ENCODE data around the gene ZNF438.
A peak's percentile ranks its signal among the peaks of the same experiment; 100 is the strongest.
"Not testable (repeated sequence)": the region's sequence is repeated elsewhere in the genome, so short reads cannot be mapped to it uniquely, and the experiment has no call there.

The ZNF438 gene

DNA sequence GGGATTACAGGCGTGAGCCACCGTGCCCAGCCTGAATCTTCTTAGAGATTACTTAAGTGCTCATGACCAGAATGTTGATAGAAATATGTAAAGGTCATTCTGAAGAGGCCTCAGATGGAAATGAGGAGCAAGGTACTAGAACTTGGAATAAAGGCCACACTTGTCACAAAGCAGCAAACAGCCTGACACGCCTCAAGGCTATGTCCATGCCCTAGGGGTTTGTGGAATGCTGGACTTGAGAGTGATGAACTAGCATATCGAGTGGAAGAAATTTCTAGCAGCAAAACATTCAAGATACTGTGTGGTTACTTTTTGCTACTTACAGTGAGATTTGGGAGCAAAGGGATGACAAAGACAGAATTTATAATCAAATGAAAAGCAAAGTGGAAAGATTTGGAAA is 39.0 kb downstream of the ZNF438 start:
- peaks cover 11% of the 10 kb centered on the region for H3K36me3 Mint-ChIP-seq
- no peak overlapping the region for H3K4me3 Mint-ChIP-seq
- H3K9me3 Mint-ChIP-seq: peaks cover 8% of the 10 kb centered on the region
- no peaks in the 10 kb centered on the region for H3K27me3 Mint-ChIP-seq
- H3K27ac Mint-ChIP-seq: no peak overlapping the region
- H3K4me1 Mint-ChIP-seq: peaks cover 5% of the 10 kb centered on the region
- DNase-seq: no peak
- CTCF ChIA-PET: no interaction called here

DNA sequence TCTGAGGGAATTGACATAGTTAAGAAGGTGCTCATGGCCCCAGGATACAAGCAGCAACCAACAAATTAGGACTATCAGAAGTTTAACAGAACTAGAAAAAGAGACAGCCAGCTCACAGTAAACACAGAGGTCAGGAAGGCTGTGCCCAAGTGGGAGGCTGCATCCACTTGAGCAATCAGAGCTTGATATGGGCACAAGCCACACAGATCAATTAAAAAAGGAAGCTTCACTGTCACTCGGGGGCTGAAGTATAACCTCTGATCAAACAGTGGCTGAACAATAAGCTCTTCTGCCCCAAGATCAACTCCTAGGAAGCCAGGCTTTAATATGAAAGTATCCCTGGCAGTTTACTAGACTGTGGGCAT is 40.0 kb downstream of the ZNF438 start:
- H3K36me3 Mint-ChIP-seq: peaks cover 10% of the 10 kb centered on the region
- no peak overlapping the region for H3K4me3 Mint-ChIP-seq
- no peak overlapping the region for H3K27ac Mint-ChIP-seq
- no peak for DNase-seq
- peaks cover 8% of the 10 kb centered on the region for H3K9me3 Mint-ChIP-seq
- H3K4me1 Mint-ChIP-seq: no peaks in the 10 kb centered on the region
- H3K27me3 Mint-ChIP-seq: no peaks in the 10 kb centered on the region
- CTCF ChIA-PET: interaction anchor here (0.7 kb wide), 1 partner anchor 207 kb away, joined by 4 read pairs; no protein-coding TSS in a partner anchor

DNA sequence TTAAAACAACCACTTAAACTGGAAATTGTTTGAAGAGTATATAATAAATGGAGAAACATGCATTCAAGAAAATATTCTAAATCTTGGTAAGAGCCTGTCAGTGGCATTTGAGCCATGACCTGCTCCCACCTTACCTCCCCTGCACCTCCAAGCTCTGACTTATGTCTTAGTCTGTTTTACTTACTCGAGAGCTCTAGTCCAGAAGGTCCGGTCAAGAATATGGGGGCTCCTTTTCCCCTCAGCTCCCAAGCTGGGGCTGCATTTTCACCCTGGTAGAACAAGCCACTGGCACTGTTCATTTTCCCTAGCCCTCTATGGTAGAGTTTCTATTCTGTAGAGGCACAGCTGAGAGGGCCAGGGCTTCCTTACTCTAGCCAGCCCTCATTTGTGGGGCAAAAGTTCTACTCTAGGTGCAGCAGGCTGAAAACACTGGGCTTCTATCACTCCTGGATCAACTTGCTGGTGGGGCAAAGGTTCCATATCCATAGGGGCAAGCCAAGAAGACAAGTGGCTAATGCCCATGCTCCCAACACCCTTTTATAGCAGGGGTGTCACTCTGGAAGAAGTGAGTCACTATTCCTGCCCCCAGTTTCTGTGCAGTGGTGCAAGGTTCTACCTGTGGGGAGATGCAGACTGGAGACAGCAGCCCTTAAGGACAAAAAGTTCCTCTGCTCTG is 40.6 kb downstream of the ZNF438 start:
- no peak for DNase-seq
- Mint-ChIP-seq H3K36me3 (peaks cover 10% of the 10 kb centered on the region), H3K27me3 (no peaks in the 10 kb centered on the region), H3K4me3 (no peak overlapping the region), H3K9me3 (peaks cover 8% of the 10 kb centered on the region), H3K4me1 (peaks cover 2% of the 10 kb centered on the region), H3K27ac (no peak overlapping the region)
- CTCF ChIA-PET: interaction anchor here (0.7 kb wide), 1 partner anchor 207 kb away, joined by 4 read pairs; no protein-coding TSS in a partner anchor

DNA sequence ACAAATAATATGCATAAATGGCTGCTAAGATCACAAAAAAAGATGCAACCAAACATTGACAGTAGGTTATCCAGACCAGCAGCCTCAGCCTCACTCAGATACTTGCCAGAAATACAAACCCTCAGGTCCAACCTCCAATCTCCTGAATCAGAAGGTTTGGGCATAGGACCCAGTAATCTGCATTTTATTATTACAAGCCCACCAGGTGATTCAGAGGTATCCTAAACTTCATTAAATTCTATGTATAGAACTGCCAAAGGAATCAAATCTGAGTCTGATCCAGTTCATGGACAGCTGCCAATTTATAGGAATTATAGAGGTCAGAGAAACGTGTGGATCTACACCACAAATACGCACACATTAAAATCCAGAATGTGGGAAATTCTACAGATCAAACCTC is 41.3 kb downstream of the ZNF438 start:
- H3K4me3 Mint-ChIP-seq: no peak overlapping the region

DNA sequence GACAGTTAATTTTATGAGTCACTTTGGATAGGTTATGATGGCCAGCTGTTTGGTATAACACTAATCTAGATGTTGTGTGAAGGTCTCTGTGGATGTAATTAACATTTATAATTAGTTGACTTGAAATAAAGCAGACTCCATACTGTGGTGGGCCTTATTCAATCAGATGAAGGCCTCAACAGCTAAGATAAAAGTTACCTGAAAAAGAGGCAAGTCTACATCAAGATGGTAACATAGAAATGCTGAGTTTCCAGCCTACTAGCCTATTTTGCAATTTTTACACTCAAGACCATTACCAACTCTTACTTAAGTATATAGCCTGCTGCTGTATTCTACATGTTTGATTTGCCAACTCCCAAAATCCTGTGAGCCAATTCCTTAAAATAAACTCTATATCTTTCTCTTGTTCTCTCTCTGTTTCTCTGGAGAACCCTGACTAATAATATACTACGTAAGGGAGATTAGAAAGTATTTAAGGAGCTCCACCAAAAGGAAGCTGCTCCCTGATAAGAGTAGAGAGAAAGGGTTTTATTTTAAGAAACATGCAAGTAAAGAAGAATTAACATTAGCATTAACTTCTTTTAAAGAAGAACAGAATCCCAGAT is 42.7 kb downstream of the ZNF438 start:
- no peaks in the 10 kb centered on the region for H3K9me3 Mint-ChIP-seq
- no peak for DNase-seq
- peaks cover 1% of the 10 kb centered on the region for H3K36me3 Mint-ChIP-seq
- CTCF ChIA-PET: interaction anchor here (1.2 kb wide), 1 partner anchor 43 kb away, joined by 4 read pairs; the partner anchor contains the start of gene ZNF438
- H3K27me3 Mint-ChIP-seq: no peaks in the 10 kb centered on the region
- peaks cover 4% of the 10 kb centered on the region for H3K4me1 Mint-ChIP-seq
- H3K4me3 Mint-ChIP-seq: no peak overlapping the region
- H3K27ac Mint-ChIP-seq: no peak overlapping the region

More for the DNA sequence above, 41.3 kb downstream of the ZNF438 start:
- CTCF ChIA-PET: no interaction called here
- Mint-ChIP-seq H3K9me3 (peaks cover 6% of the 10 kb centered on the region), H3K27ac (no peak overlapping the region), H3K4me1 (peaks cover 4% of the 10 kb centered on the region), H3K36me3 (peaks cover 10% of the 10 kb centered on the region), H3K27me3 (no peaks in the 10 kb centered on the region)
- DNase-seq: no peak

DNA sequence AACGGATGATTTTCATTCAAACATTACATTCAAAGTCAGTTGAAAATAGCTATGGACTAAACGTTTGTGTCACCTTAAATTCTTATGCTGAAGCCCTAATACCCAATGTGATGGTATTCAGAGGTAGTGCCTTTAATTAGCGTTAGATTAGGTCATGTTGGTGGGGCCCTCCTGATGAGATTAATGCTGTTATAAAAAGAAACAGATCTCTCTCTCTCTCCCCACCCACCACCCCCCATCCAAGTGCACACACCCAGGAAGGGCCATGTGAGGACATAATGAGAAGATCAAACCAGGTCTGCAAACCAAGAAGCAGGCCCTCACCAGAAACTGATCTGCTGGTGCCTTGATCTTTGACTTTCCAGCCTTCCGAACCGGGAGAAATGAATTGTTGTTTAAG is 44.2 kb downstream of the ZNF438 start:
- Mint-ChIP-seq H3K27ac (no peak overlapping the region), H3K4me1 (peaks cover 7% of the 10 kb centered on the region), H3K9me3 (peaks cover 2% of the 10 kb centered on the region), H3K27me3 (no peaks in the 10 kb centered on the region), H3K4me3 (no peak overlapping the region), H3K36me3 (peaks cover 5% of the 10 kb centered on the region)
- DNase-seq: no peak
- CTCF ChIA-PET: interaction anchor here (0.6 kb wide), 2 partner anchors 10 to 834 kb away, joined by 3 to 4 read pairs; no protein-coding TSS in a partner anchor

DNA sequence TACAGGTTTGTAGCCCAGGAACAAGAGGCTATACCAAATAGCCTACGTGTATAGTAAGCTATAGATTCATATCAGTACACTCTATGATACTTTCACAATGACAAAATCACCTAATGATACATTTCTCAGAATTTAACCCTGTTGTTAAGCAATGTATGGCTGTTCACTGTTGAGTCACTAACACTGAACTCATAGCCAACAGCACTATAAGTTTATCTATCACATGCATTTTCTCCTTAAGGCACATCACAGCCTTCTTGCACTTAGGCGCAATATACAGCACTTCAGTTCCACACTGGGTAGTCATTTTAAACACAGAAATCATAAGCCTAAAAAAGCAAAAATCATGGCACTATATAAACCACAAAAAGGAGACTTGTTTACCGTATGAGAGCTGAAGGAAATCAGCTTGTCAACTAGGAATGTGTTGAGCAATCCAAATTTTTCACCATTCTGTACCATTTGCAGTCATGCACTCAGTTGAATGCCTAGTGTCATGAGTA is 45.6 kb downstream of the ZNF438 start:
- DNase-seq: no peak
- H3K36me3 Mint-ChIP-seq: peaks cover 5% of the 10 kb centered on the region
- no peaks in the 10 kb centered on the region for H3K27me3 Mint-ChIP-seq
- H3K4me3 Mint-ChIP-seq: no peak overlapping the region
- peak overlapping the region; percentile 4 for H3K27ac Mint-ChIP-seq
- H3K9me3 Mint-ChIP-seq: peaks cover 2% of the 10 kb centered on the region
- H3K4me1 Mint-ChIP-seq: peaks cover 7% of the 10 kb centered on the region
- CTCF ChIA-PET: interaction anchor here (1.0 to 1.9 kb wide), 3 partner anchors 9 to 14 kb away, joined by 3 to 6 read pairs (median 3); no protein-coding TSS in a partner anchor

DNA sequence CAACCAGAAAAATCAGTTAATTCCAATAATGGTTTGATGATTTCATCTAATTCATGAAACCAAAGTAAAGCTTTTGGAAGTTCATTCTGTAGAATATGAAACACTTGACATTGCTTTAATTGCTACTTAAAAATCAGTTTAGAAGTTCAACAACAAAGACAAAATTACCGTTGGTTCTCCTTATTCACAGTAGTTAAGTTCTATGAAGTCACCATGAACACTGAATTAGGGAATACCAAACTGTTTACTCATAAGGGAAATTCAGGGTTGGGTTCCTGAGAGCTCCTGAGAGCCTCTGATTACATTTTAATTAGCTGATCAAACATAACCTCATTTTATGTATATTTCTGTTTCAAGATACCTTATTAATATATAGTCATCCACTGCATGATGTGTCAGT is 46.2 kb downstream of the ZNF438 start:
- Mint-ChIP-seq H3K27ac (no peak overlapping the region), H3K36me3 (peaks cover 5% of the 10 kb centered on the region), H3K9me3 (peaks cover 2% of the 10 kb centered on the region), H3K4me3 (no peak overlapping the region), H3K4me1 (peaks cover 7% of the 10 kb centered on the region), H3K27me3 (no peaks in the 10 kb centered on the region)
- CTCF ChIA-PET: interaction anchor here (1.0 to 1.9 kb wide), 3 partner anchors 10 to 13 kb away, joined by 3 to 6 read pairs (median 3); no protein-coding TSS in a partner anchor
- DNase-seq: no peak

DNA sequence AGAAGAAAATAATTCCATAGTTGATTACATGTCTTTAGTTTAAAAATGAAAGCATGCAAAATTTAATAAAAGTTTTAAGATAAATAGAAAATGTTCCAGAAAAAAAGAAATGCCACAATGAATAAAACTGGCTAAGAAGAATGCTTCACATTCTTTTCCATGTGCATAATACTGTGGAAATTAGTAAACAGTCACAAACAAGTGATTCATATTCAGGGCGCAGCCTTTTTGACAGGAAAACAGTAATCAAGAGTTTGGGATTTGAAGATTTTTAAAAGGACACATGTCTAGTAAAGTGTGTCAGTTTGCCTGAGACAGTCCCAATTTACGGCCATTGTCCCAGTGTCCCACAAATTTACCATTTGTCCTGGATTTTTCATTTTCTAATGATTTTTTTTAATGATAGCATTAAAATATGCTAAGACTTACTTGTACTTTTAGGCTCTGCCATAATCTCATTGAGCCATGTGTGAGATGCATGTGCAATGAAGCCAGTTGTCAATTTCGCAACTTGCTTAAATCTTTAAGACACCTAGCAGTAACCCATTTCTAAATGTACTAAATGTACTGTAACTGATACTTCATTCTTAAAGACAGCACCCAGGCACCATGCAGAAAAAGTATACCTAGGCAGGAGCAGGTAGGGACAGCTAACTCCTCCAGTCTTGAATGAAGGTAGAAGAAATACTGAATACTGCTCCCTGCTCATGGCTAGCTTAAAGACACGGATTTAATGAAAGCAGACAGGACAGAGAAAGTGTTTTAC is 46.9 kb downstream of the ZNF438 start:
- H3K9me3 Mint-ChIP-seq: peaks cover 2% of the 10 kb centered on the region
- no peak for DNase-seq
- H3K36me3 Mint-ChIP-seq: peaks cover 7% of the 10 kb centered on the region
- H3K4me3 Mint-ChIP-seq: no peak overlapping the region
- H3K4me1 Mint-ChIP-seq: peaks cover 7% of the 10 kb centered on the region
- H3K27me3 Mint-ChIP-seq: no peaks in the 10 kb centered on the region
- CTCF ChIA-PET: interaction anchor here (1.0 to 1.9 kb wide), 2 partner anchors 10 to 14 kb away, joined by 3 to 6 read pairs; no protein-coding TSS in a partner anchor
- no peak overlapping the region for H3K27ac Mint-ChIP-seq

DNA sequence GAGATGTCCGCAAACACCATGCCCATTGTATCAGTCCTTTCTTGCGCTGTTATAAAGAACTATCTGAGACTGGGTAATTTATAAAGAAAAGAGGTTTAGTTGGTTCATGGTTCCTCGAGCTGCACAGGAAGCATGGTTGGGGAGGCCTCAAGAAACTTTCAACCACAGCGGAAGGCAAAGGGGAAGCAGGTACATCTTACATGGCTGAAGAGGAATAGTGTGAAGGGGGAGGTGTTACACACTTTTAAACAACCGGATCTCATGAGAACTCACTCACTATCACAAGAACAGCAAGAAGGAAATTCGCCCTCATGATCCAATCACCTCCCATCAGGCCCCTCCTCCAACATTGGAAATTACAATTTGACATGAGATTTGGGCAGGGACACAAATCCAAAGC is 48.5 kb downstream of the ZNF438 start:
- CTCF ChIA-PET, H3K27ac Mint-ChIP-seq: not testable (repeated sequence)

DNA sequence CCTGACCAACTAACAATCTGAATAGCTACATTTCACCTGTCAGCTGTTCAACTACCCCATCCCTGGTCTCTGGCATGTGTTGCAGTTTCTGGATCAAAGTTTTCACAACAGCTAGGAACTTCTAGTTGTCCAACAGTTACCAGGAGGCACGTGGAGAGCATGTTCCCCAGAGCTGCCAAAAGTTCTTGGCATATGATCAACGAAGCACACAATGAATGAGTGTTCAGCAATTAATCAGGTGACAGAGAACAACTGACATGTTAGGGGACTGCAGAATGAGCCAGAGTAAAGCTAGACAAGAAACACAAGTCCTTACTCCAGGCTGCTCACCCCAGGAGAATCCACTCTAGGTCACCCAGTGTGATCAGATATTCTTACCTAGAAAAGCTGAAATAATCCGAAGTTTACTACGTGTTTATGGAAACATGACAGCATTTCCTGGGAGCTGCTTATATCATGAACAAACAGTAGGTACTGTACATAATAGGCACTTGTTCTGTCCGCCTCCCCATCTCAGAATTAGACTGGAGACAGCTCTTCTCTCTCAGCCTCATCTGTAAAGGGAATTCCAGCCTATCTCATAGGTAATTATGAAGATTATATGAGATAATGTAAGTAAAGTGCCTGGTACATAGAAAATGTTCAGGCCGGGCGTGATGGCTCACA is 50.6 kb downstream of the ZNF438 start:
- H3K4me3 Mint-ChIP-seq: no peak overlapping the region
- H3K27ac Mint-ChIP-seq: no peak overlapping the region
- DNase-seq: no peak
- no peaks in the 10 kb centered on the region for H3K27me3 Mint-ChIP-seq
- CTCF ChIA-PET: no interaction called here
- H3K9me3 Mint-ChIP-seq: peaks cover 2% of the 10 kb centered on the region
- peaks cover 5% of the 10 kb centered on the region for H3K4me1 Mint-ChIP-seq
- H3K36me3 Mint-ChIP-seq: peaks cover 7% of the 10 kb centered on the region

More for the DNA sequence above, 48.5 kb downstream of the ZNF438 start:
- H3K4me1 Mint-ChIP-seq, H3K9me3 Mint-ChIP-seq, H3K4me3 Mint-ChIP-seq, H3K36me3 Mint-ChIP-seq, DNase-seq, H3K27me3 Mint-ChIP-seq: not testable (repeated sequence)

DNA sequence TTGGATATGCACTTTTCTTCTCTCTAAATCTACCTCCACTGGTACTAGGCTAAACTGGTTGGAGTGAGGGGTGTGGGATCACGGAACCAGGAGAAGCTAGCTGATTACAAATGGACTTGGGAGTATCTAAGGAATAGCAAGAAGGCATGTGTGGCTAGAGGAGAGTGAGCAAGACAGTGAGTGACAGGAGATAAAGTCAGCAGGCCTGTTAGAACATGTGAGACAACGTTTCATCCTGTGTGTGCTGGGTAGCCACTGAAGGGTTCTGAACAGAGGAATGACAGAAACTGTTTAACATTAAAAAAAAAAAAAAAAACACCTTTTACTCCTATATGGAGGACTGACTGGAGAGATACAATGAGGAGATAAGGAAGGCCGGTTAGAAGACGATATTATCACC is 51.7 kb downstream of the ZNF438 start:
- H3K27me3 Mint-ChIP-seq: no peaks in the 10 kb centered on the region
- H3K27ac Mint-ChIP-seq: no peak overlapping the region

DNA sequence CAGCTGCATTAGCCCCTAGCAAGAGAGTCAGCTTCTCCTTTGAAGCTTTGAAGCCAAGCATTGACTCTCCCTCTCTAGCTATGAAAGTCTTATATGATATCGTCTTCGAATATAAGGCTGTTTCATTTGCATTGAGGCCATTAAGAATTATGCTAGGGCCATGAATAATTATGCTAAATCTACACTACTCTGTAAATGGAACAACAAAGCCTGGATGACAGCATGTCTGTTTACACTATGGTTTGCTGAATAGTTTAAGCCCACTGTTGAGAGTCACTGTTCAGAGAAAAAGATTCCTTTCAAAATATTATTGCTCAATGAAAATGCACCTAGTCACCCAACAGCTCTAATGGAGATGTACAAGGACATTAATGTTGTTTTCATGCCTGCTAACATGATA is 52.8 kb downstream of the ZNF438 start:
- DNase-seq: no peak
- Mint-ChIP-seq H3K4me3 (no peak overlapping the region), H3K9me3 (peaks cover 2% of the 10 kb centered on the region), H3K27me3 (no peaks in the 10 kb centered on the region), H3K36me3 (peaks cover 7% of the 10 kb centered on the region), H3K27ac (no peak overlapping the region), H3K4me1 (peaks cover 4% of the 10 kb centered on the region)
- CTCF ChIA-PET: no interaction called here

More for the DNA sequence above, 51.7 kb downstream of the ZNF438 start:
- H3K36me3 Mint-ChIP-seq: peaks cover 7% of the 10 kb centered on the region
- peaks cover 2% of the 10 kb centered on the region for H3K9me3 Mint-ChIP-seq
- H3K4me3 Mint-ChIP-seq: no peak overlapping the region
- DNase-seq: no peak
- H3K4me1 Mint-ChIP-seq: peaks cover 4% of the 10 kb centered on the region
- CTCF ChIA-PET: no interaction called here

DNA sequence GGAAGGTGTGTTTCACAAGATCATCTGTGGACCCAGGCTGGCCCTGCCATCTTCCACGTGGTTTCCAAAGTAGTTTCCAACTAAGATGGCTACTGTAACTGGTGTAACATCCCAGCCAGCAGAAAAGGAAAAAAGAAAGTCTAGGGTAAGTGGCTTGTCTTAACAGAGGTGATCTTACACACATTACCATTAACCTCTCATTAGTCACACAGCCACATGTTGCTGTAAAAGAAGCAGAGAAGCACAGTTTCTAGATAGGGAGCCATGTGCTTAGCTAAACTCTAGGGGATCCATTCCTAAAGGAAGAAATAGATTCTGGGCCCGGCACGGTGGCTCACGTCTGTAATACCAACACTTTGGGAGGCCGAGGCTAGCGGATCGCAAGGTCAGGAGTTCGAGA is 54.3 kb downstream of the ZNF438 start:
- Mint-ChIP-seq H3K36me3 (peaks cover 1% of the 10 kb centered on the region), H3K4me1 (no peaks in the 10 kb centered on the region), H3K4me3 (no peak overlapping the region), H3K27ac (no peak overlapping the region), H3K9me3 (no peaks in the 10 kb centered on the region), H3K27me3 (no peaks in the 10 kb centered on the region)
- CTCF ChIA-PET: no interaction called here
- DNase-seq: no peak

Measured in activated naive CD4-positive, alpha-beta T cell treated with anti-CD3 and anti-CD28 coated beads, Interleukin-2, amount 10 ng/mL, durations not matched to agents 7 days and 5 days (primary cell).